SK-N-SH (cell line): ENCODE measurements around the gene MDM1. TPM values are rescaled to one million over a fixed set of nuclear protein-coding genes. Genes with fewer than 3 reads are reported as not detected.

Experiments used
- CTCF ChIA-PET: fragments of 300-600, 350-600 bp; formaldehyde crosslinking; extraction: SDS; loops from one replicate; lab custom pipeline; 2021; lab: Yijun Ruan, JAX
- POLR2A ChIA-PET: fragments of 350-600 bp; sonication (Branson Sonifier 250); formaldehyde crosslinking; extraction: SDS; loops from one replicate; lab custom pipeline; 2020; ENCODE audit warnings: antibody characterized with exemption, inconsistent platforms; lab: Yijun Ruan, JAX
- DNase-seq: peaks from one replicate; pipeline ENCODE4 v3.0.0; 2012
- H2AFZ ChIP-seq: fragments of 200-600 bp; sonication (generic); 2 replicates; pipeline ENCODE4 v1.8.1; 2016; ENCODE audit warnings: antibody characterized with exemption, mild to moderate bottlenecking, low read depth
- H3F3A ChIP-seq: fragments of 200-600 bp; sonication (generic); replicated peaks from 2 replicates; pipeline ENCODE3; 2016; ENCODE audit warnings: antibody characterized with exemption, mild to moderate bottlenecking; ENCODE audit not compliant: insufficient read depth
- H3K27ac ChIP-seq, 2 experiments: fragments of 200-500 bp in 1 of 2; fragments of 200-600 bp in 1 of 2; sonication (Bioruptor generic) in 1 of 2; sonication (generic), shearing (Covaris generic) in 1 of 2; 2 replicates each; pipeline versions ENCODE4 v1.5.1 to v1.6.1; 2014 to 2016; ENCODE audit warnings: low read depth in 2 of 2, inconsistent platforms in 1 of 2, low read length in 1 of 2, mild to moderate bottlenecking in 1 of 2, mixed read lengths in 1 of 2
- H3K27me3 ChIP-seq: fragments of 200-600 bp; sonication (generic), shearing (Covaris generic); 2 replicates; pipeline ENCODE4 v1.6.1; 2016; ENCODE audit warnings: mixed run types; ENCODE audit not compliant: insufficient read depth
- H3K36me3 ChIP-seq, 2 experiments: fragments of 200-500 bp in 1 of 2; fragments of 200-600 bp in 1 of 2; sonication (Bioruptor generic) in 1 of 2; sonication (generic) in 1 of 2; replicated peaks in 1 of 2; 2 replicates each; pipeline versions ENCODE3 to v1.5.1; 2014 to 2016; ENCODE audit warnings: low read length in 1 of 2, mild to moderate bottlenecking in 1 of 2; ENCODE audit not compliant: insufficient read depth in 2 of 2, control insufficient read depth in 1 of 2
- H3K4me1 ChIP-seq, 2 experiments: fragments of 200-500 bp in 1 of 2; fragments of 200-600 bp in 1 of 2; sonication (Bioruptor generic) in 1 of 2; sonication (generic), shearing (Covaris generic) in 1 of 2; 2 replicates each; pipeline versions ENCODE4 v1.5.1 to v1.6.1; 2014 to 2016; ENCODE audit warnings: low read depth in 1 of 2, low read length in 1 of 2, mixed run types in 1 of 2; ENCODE audit not compliant: insufficient read depth in 2 of 2, control insufficient read depth in 1 of 2
- H3K4me2 ChIP-seq: fragments of 200-600 bp; sonication (generic), shearing (Covaris generic); 2 replicates; pipeline ENCODE4 v1.6.1; 2017; ENCODE audit warnings: mixed run types
- H3K4me3 ChIP-seq, 2 experiments: fragments of 200-500 bp in 1 of 2; fragments of 200-600 bp in 1 of 2; sonication (Bioruptor generic) in 1 of 2; sonication (generic), shearing (Covaris generic) in 1 of 2; 2 replicates each; pipeline versions ENCODE4 v1.5.1 to v1.8.1; 2014 to 2016; ENCODE audit warnings: low read depth in 2 of 2, inconsistent platforms in 1 of 2, low read length in 1 of 2, mild to moderate bottlenecking in 1 of 2, mixed read lengths in 1 of 2, moderate library complexity in 1 of 2
- H3K79me2 ChIP-seq: fragments of 200-600 bp; sonication (generic); 2 replicates; pipeline ENCODE4 v1.8.1; 2017; ENCODE audit warnings: mild to moderate bottlenecking; ENCODE audit not compliant: insufficient read depth
- H3K9ac ChIP-seq: fragments of 200-600 bp; sonication (generic); 2 replicates; pipeline ENCODE4 v1.6.1; 2017; ENCODE audit warnings: mixed run types
- H3K9me2 ChIP-seq: fragments of 200-600 bp; sonication (generic); 2 replicates; pipeline ENCODE4 v1.6.1; 2017; ENCODE audit warnings: mixed run types
- H3K9me3 ChIP-seq: fragments of 200-600 bp; sonication (generic); 2 replicates; pipeline ENCODE4 v1.6.1; 2017; ENCODE audit warnings: mixed run types, mild to moderate bottlenecking, moderate library complexity
- H4K20me1 ChIP-seq: fragments of 200-600 bp; sonication (generic); 2 replicates; pipeline ENCODE4 v1.6.1; 2017; ENCODE audit warnings: mild to moderate bottlenecking, mixed run types; ENCODE audit not compliant: insufficient read depth
- EP300 ChIP-seq, 2 experiments: IDR thresholded peaks; 2 replicates each; pipeline versions ENCODE4 v1.4.0 to v1.6.1; 2012; ENCODE audit warnings: borderline replicate concordance in 1 of 2, low read depth in 1 of 2, low read length in 1 of 2
- FOXM1 ChIP-seq: IDR thresholded peaks from 2 replicates; pipeline ENCODE4 v1.4.0; 2012; ENCODE audit warnings: low read depth, mild to moderate bottlenecking
- GATA2 ChIP-seq: sonication (generic); formaldehyde crosslinking; IDR thresholded peaks from 2 replicates; pipeline ENCODE4 v1.5.0; 2020; ENCODE audit warnings: mild to moderate bottlenecking, missing genetic modification reagents
- MEF2A ChIP-seq: IDR thresholded peaks from 2 replicates; pipeline ENCODE4 v1.4.0; 2012; ENCODE audit warnings: low read depth, borderline replicate concordance
- NRF1 ChIP-seq: IDR thresholded peaks from 2 replicates; pipeline ENCODE4 v1.6.1; 2012; ENCODE audit warnings: low read depth, mild to moderate bottlenecking, low read length
- REST ChIP-seq: IDR thresholded peaks from 2 replicates; pipeline ENCODE4 v1.6.1; 2012; ENCODE audit warnings: mild to moderate bottlenecking, low read depth, low read length, moderate library complexity
- SMC3 ChIP-seq: IDR thresholded peaks from 2 replicates; pipeline ENCODE4 v1.6.1; 2012; ENCODE audit warnings: low read depth, low read length, improper control_type of control experiment
- TAF1 ChIP-seq: IDR thresholded peaks from 2 replicates; pipeline ENCODE4 v1.6.1; 2012; ENCODE audit warnings: low read depth, mild to moderate bottlenecking, low read length, moderate library complexity, borderline replicate concordance
- USF1 ChIP-seq: IDR thresholded peaks from 2 replicates; pipeline ENCODE4 v1.4.0; 2012; ENCODE audit warnings: low read depth, borderline replicate concordance
- YY1 ChIP-seq: IDR thresholded peaks from 2 replicates; pipeline ENCODE4 v1.4.0; 2012; ENCODE audit warnings: low read depth, mild to moderate bottlenecking
- polyA plus RNA-seq, 3 experiments: library from polyadenylated mRNA; depleted of rRNA; stranded (reverse); fragments of >200 nt; gene quantifications; 2 replicates each; pipeline ENCODE4 v1.2.3, GENCODE V29; 2012
- TF ChIP-seq, protein P1 (sequence below): IDR thresholded peaks from 2 replicates; pipeline ENCODE4 v1.4.0; 2012; ENCODE audit warnings: low read depth, borderline replicate concordance
- TF ChIP-seq, protein P2 (sequence below): IDR thresholded peaks from 2 replicates; pipeline ENCODE4; 2012

Gene MDM1
- polyA plus RNA-seq, 1 of the 3 experiments (the other 2 are of a cell fraction): 7.4 TPM

- no peaks in the 10 kb centered on the region for H3K27me3 ChIP-seq
- H3K9me3 ChIP-seq: no peaks in the 10 kb centered on the region
- ChIA-PET POLR2A (no interaction called here), CTCF (interaction anchor here (0.8 to 4.5 kb wide), 11 partner anchors 9 to 449 kb away, joined by 3 to 23 read pairs (median 5); partner anchors contain the start of gene MDM2)
- peak overlapping the region; percentile 17; the same call in 1 of the 2 replicates for H2AFZ ChIP-seq
- no peaks in the 10 kb centered on the region for H4K20me1 ChIP-seq
- H3K4me2 ChIP-seq: no peak overlapping the region
- no peak for DNase-seq
- no peak overlapping the region for H3K4me3 ChIP-seq
- no peaks in the 10 kb centered on the region for H3K36me3 ChIP-seq
- TF ChIP-seq NRF1 (no peak), REST (no peak), EP300 (IDR thresholded peaks at IDR 0.05; ENCODE audit: borderline replicate concordance in 1 of 2, low read depth in 1 of 2, low read length in 1 of 2) (no peak), SMC3 (no peak), GATA2 (CRISPR knock-in tag) (no peak), YY1 (no peak), USF1 (no peak), TAF1 (no peak), MEF2A (no peak), FOXM1 (no peak)
- TF ChIP-seq, protein P1, sequence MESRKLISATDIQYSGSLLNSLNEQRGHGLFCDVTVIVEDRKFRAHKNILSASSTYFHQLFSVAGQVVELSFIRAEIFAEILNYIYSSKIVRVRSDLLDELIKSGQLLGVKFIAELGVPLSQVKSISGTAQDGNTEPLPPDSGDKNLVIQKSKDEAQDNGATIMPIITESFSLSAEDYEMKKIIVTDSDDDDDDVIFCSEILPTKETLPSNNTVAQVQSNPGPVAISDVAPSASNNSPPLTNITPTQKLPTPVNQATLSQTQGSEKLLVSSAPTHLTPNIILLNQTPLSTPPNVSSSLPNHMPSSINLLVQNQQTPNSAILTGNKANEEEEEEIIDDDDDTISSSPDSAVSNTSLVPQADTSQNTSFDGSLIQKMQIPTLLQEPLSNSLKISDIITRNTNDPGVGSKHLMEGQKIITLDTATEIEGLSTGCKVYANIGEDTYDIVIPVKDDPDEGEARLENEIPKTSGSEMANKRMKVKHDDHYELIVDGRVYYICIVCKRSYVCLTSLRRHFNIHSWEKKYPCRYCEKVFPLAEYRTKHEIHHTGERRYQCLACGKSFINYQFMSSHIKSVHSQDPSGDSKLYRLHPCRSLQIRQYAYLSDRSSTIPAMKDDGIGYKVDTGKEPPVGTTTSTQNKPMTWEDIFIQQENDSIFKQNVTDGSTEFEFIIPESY: no peak
- TF ChIP-seq, protein P2, sequence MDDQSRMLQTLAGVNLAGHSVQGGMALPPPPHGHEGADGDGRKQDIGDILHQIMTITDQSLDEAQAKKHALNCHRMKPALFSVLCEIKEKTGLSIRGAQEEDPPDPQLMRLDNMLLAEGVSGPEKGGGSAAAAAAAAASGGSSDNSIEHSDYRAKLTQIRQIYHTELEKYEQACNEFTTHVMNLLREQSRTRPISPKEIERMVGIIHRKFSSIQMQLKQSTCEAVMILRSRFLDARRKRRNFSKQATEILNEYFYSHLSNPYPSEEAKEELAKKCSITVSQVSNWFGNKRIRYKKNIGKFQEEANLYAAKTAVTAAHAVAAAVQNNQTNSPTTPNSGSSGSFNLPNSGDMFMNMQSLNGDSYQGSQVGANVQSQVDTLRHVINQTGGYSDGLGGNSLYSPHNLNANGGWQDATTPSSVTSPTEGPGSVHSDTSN: no peak
- H3K4me1 ChIP-seq: no peaks in the 10 kb centered on the region; a peak in 2 of 4 replicates
- no peak overlapping the region for H3K9ac ChIP-seq
- no peaks in the 10 kb centered on the region for H3K9me2 ChIP-seq
- no peaks in the 10 kb centered on the region for H3F3A ChIP-seq
- H3K79me2 ChIP-seq: no peaks in the 10 kb centered on the region
- H3K27ac ChIP-seq: no peak overlapping the region
Observed at GRCh38 chr12:68359674-68360073, 27.5 kb upstream of the MDM1 start.
